Activated CD4-positive, alpha-beta memory T cell treated with anti-CD3 and anti-CD28 coated beads for 36 hours (primary cell): ENCODE results near the gene CRLF1. TPM values are rescaled to one million over a fixed set of nuclear protein-coding genes. Genes with fewer than 3 reads are reported as not detected.

Source experiments
- CTCF ChIA-PET: fragments of 350-600 bp; sonication (Branson Sonifier 250); formaldehyde crosslinking; loops from one replicate; lab custom pipeline; 2021; ENCODE audit warnings: antibody characterized with exemption, inconsistent platforms; lab: Charles Lee
- POLR2A ChIA-PET: fragments of 350-600 bp; sonication (Branson Sonifier 250); formaldehyde crosslinking; loops from one replicate; lab custom pipeline; 2021; ENCODE audit warnings: antibody characterized with exemption; lab: Charles Lee
- DNase-seq: peaks from one replicate; pipeline ENCODE4 v3.0.0-alpha.2; 2020
- H3K27ac Mint-ChIP-seq: one replicate; pipeline ENCODE4 v1.8.0; 2021; ENCODE audit warnings: mixed read lengths
- H3K27me3 Mint-ChIP-seq: one replicate; pipeline ENCODE4 v1.8.0; 2021; ENCODE audit warnings: mixed read lengths
- H3K36me3 Mint-ChIP-seq: one replicate; pipeline ENCODE4 v1.8.0; 2021; ENCODE audit warnings: mixed read lengths
- H3K4me1 Mint-ChIP-seq: one replicate; pipeline ENCODE4 v1.8.0; 2021; ENCODE audit warnings: low read depth, mixed read lengths
- H3K4me3 Mint-ChIP-seq: one replicate; pipeline ENCODE4 v1.8.0; 2021; ENCODE audit warnings: mild to moderate bottlenecking, mixed read lengths
- H3K9me3 Mint-ChIP-seq: one replicate; pipeline ENCODE4 v1.8.0; 2021; ENCODE audit warnings: mixed read lengths
- intact Hi-C: fragments of 100-400 bp; cut with micrococcal nuclease; formaldehyde crosslinking; loops from one replicate; pipeline ENCODE4 v1.15.1; 2023
- total RNA-seq, 2 experiments: library from RNA; stranded (reverse); gene quantifications; one replicate each; pipeline ENCODE4 v1.2.3, GENCODE V29; 2021

The CRLF1 gene
- total RNA-seq, 2 experiments from 2014 or later: not detected

GRCh38 chr19:18611327-18612050 lies 4.9 kb upstream of the CRLF1 start:
- CTCF ChIA-PET: interaction anchor here (1.7 to 2.0 kb wide), 2 partner anchors 18 to 21 kb away, joined by 4 to 9 read pairs; no protein-coding TSS in a partner anchor

GRCh38 chr19:18610556-18611326 lies 4.1 kb upstream of the CRLF1 start:
- Mint-ChIP-seq H3K36me3 (no peaks in the 10 kb centered on the region), H3K9me3 (no peaks in the 10 kb centered on the region), H3K4me1 (peaks cover 30% of the 10 kb centered on the region), H3K4me3 (no peak overlapping the region), H3K27ac (no peak overlapping the region), H3K27me3 (peaks cover 60% of the 10 kb centered on the region)
- intact Hi-C loops: no loop called here
- DNase-seq: no peak
- CTCF ChIA-PET: interaction anchor here (1.0 kb wide), 1 partner anchor 236 kb away, joined by 3 read pairs; no protein-coding TSS in a partner anchor
- POLR2A ChIA-PET: no interaction called here

More at GRCh38 chr19:18611327-18612050, 4.9 kb upstream of the CRLF1 start:
- H3K4me1 Mint-ChIP-seq: peaks cover 30% of the 10 kb centered on the region
- POLR2A ChIA-PET: no interaction called here
- intact Hi-C loops: no loop called here
- H3K27ac Mint-ChIP-seq: no peak overlapping the region
- no peaks in the 10 kb centered on the region for H3K36me3 Mint-ChIP-seq
- peaks cover 60% of the 10 kb centered on the region for H3K27me3 Mint-ChIP-seq
- no peaks in the 10 kb centered on the region for H3K9me3 Mint-ChIP-seq
- no peak overlapping the region for H3K4me3 Mint-ChIP-seq
- no peak for DNase-seq

GRCh38 chr19:18610245-18610555 lies 3.6 kb upstream of the CRLF1 start:
- Mint-ChIP-seq H3K27me3 (peaks cover 64% of the 10 kb centered on the region), H3K27ac (no peak overlapping the region), H3K36me3 (no peaks in the 10 kb centered on the region), H3K9me3 (no peaks in the 10 kb centered on the region), H3K4me3 (no peak overlapping the region), H3K4me1 (peaks cover 32% of the 10 kb centered on the region)
- POLR2A ChIA-PET: no interaction called here
- intact Hi-C loops: no loop called here
- DNase-seq: no peak
- CTCF ChIA-PET: interaction anchor here (1.0 kb wide), 1 partner anchor 237 kb away, joined by 3 read pairs; no protein-coding TSS in a partner anchor

DNA sequence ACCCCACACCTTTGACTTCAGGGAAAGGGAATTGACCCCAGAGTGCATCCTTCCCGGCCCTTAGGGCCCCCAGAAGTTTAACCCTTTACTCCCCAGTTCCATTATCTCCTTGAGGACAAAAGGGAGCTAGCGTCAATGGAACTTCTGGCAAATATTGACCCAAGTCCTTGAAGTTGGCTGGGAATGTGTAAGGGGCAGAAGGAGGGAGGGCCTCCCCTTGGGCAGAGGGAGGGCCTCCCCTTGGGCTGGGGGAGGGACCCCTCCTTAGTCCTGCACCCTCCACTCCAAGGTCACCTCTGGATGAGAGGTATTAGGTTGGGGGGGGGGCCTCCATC lies 3.1 kb upstream of the CRLF1 start:
- H3K36me3 Mint-ChIP-seq: no peaks in the 10 kb centered on the region
- intact Hi-C loops: no loop called here
- POLR2A ChIA-PET: no interaction called here
- no peak overlapping the region for H3K4me3 Mint-ChIP-seq
- CTCF ChIA-PET: no interaction called here
- H3K27ac Mint-ChIP-seq: no peak overlapping the region
- H3K4me1 Mint-ChIP-seq: peaks cover 32% of the 10 kb centered on the region
- H3K27me3 Mint-ChIP-seq: peaks cover 66% of the 10 kb centered on the region
- no peak for DNase-seq
- H3K9me3 Mint-ChIP-seq: no peaks in the 10 kb centered on the region

DNA sequence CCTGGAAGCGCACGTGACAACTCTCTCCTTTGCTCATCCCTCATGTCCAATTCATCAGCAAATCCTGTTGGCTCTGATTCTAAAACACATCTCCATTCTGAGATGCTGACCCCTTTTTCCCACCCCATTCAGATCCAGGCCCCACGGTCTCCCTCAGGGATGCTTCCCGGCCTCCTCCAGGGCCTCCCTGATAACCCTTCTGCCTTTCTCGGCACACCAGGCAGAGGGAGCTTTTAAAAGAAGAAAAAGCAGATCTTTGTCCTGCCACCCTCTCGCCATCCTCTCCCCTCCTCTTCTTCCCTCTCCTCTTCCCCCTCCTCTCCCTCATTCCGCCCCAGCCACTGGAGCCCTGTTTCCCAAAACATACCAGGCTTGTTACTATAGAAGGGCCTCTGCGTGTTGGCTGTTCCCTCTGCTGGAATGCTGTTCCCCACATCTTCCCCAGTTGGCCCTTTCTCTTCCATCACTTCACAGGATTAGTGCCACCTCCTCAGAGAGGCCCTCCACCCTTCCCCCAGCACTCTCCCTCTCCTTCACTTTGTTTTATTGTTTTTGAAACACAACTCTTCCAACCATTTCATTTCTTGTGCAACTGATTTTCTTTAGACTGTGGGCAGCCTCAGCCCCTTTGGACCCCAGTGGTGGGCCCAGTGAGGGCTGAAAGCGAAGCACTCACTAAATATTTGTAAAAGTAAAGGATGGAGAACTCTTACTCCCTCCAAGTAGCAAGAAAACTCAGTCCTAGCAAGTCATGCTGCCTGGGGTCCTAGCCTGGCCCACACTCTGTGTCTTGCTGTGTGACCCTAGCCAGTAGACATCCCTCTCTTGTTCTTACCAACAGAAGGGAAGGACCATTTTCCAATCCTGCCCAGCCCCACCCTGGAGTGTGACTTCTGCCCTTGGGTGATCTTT lies 2.5 kb upstream of the CRLF1 start:
- Mint-ChIP-seq H3K36me3 (no peaks in the 10 kb centered on the region), H3K4me3 (no peak overlapping the region), H3K27me3 (peaks cover 61% of the 10 kb centered on the region), H3K4me1 (peaks cover 32% of the 10 kb centered on the region), H3K9me3 (no peaks in the 10 kb centered on the region), H3K27ac (no peak overlapping the region)
- no peak for DNase-seq
- POLR2A ChIA-PET: no interaction called here
- CTCF ChIA-PET: no interaction called here
- intact Hi-C loops: no loop called here

- intact Hi-C loops: no loop called here
- ChIA-PET CTCF (no interaction called here), POLR2A (no interaction called here)
- Mint-ChIP-seq H3K27ac (no peak overlapping the region), H3K9me3 (no peaks in the 10 kb centered on the region), H3K4me1 (peaks cover 30% of the 10 kb centered on the region), H3K36me3 (no peaks in the 10 kb centered on the region), H3K4me3 (no peak overlapping the region), H3K27me3 (peaks cover 59% of the 10 kb centered on the region)
- no peak for DNase-seq
These were observed 1.7 kb upstream of the CRLF1 start for GRCh38 chr19:18608102-18608804.

GRCh38 chr19:18607226-18608101 lies 865 bp upstream of the CRLF1 start:
- CTCF ChIA-PET: no interaction called here

DNA sequence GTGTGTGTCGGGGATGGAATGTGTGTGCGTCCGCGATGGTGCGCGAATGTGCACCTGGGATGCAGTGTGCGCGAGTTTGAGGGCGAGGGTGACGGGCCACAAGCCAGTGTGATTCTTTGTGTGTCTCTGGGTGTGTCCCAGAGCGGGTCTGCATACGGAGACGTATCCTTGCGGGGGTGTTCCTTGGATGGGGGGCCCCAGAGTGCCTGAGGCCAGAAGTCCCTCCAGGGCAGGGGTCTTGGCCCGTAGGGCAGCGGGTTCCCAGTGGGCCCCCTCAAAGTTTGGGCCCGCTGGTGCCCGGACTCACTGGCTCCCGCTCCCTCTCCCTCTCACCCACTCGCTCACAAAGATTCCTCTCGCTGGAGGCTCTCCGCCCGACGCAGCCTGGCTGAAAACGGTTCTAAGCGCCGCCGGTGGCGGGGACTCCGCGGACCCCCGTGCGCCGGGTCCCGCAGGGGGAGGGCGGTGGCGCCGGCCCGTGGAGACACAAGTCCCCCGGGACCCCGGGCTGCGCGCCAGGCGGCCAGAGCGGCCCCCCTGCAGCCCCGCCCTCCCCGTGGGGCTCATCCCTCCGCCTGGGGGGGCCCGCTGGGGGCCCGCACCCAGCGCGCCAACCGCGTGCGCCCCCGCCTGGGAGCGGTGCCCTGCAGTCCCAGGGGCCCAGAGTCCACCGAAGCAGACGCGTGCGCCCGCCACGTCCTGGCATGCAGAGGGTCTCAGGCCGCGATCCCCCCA lies 886 bp downstream of the CRLF1 start:
- Mint-ChIP-seq H3K9me3 (no peaks in the 10 kb centered on the region), H3K27me3 (peaks cover 61% of the 10 kb centered on the region), H3K4me3 (no peak overlapping the region), H3K27ac (no peak overlapping the region), H3K4me1 (peaks cover 19% of the 10 kb centered on the region), H3K36me3 (no peaks in the 10 kb centered on the region)
- intact Hi-C loops: no loop called here
- CTCF ChIA-PET: interaction anchor here (1.0 kb wide), 1 partner anchor 23 kb away, joined by 3 read pairs; no protein-coding TSS in a partner anchor
- DNase-seq: no peak
- POLR2A ChIA-PET: no interaction called here

More at GRCh38 chr19:18607226-18608101, 865 bp upstream of the CRLF1 start:
- H3K4me3 Mint-ChIP-seq: no peak overlapping the region
- peaks cover 31% of the 10 kb centered on the region for H3K4me1 Mint-ChIP-seq
- no peaks in the 10 kb centered on the region for H3K36me3 Mint-ChIP-seq
- peaks cover 63% of the 10 kb centered on the region for H3K27me3 Mint-ChIP-seq
- no peaks in the 10 kb centered on the region for H3K9me3 Mint-ChIP-seq
- H3K27ac Mint-ChIP-seq: no peak overlapping the region
- DNase-seq: no peak
- POLR2A ChIA-PET: no interaction called here
- intact Hi-C loops: no loop called here

DNA sequence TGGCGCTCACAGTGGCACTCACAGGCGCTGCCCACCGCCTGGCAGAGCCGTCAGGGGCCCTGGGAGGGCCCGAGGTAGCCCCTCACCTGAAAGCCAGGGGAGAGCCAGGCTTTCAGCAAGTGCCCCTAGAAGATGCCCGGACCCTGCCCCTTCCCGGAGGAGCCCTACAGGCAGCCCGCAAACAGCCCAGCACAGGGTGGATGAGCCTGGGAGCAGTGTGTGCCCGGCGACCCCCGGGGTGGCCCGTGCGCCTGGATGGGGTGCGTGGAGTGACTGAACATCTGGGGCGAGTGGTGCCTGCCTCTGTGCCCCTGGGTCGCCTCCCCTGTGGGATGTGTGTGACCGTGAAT lies 1.4 kb downstream of the CRLF1 start:
- no peak overlapping the region for H3K4me3 Mint-ChIP-seq

DNA sequence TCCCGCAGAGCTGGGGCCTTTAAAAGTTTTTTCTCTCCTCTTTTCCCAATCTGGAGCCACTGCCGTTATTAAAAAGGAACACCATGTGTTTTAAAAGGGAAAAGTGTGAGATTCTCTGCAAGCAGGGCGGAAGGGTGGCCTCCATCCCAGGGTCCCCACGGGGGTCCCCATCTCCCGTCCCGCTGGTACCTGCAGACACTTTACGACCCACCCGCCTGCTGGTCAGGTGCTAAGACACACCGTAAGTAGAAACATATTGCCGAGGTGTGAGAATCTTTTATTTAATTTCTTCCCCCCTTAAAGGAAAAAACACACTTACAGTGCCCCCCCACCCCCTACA lies 1.8 kb downstream of the CRLF1 start:
- CTCF ChIA-PET: interaction anchor here (1.0 kb wide), 1 partner anchor 23 kb away, joined by 3 read pairs; no protein-coding TSS in a partner anchor
- no peak for DNase-seq
- Mint-ChIP-seq H3K4me1 (peaks cover 19% of the 10 kb centered on the region), H3K27ac (no peak overlapping the region), H3K4me3 (no peak overlapping the region), H3K36me3 (no peaks in the 10 kb centered on the region), H3K27me3 (peaks cover 53% of the 10 kb centered on the region), H3K9me3 (no peaks in the 10 kb centered on the region)
- intact Hi-C loops: no loop called here
- POLR2A ChIA-PET: no interaction called here

More for the DNA sequence above, 1.4 kb downstream of the CRLF1 start:
- Mint-ChIP-seq H3K36me3 (no peaks in the 10 kb centered on the region), H3K27me3 (peaks cover 57% of the 10 kb centered on the region), H3K9me3 (no peaks in the 10 kb centered on the region), H3K4me1 (peaks cover 19% of the 10 kb centered on the region), H3K27ac (no peak overlapping the region)
- ChIA-PET CTCF (interaction anchor here (1.0 kb wide), 1 partner anchor 23 kb away, joined by 3 read pairs; no protein-coding TSS in a partner anchor), POLR2A (no interaction called here)
- no peak for DNase-seq
- intact Hi-C loops: no loop called here
